Renal pelvis (tissue), 12 donors: ENCODE results near the gene IL18RAP. TPM values are rescaled to one million over a fixed set of nuclear protein-coding genes. Genes with fewer than 3 reads are reported as not detected.

Experiments
- DNase-seq: peaks from one replicate; pipeline ENCODE4 v3.0.0-alpha.2; 2013
- long read RNA-seq, 16 experiments: transcript quantifications; one replicate each; lab custom pipeline, GENCODE V29; 2026
- polyA plus RNA-seq, 3 donors: library from polyadenylated mRNA; unstranded; fragments of 120-200 nt; gene quantifications; one replicate each; pipeline ENCODE4 v1.2.1, GENCODE V29; 2013; ENCODE audit not compliant: insufficient read length in 3 of 3

IL18RAP gene
- under 1 TPM; 0.17 to 0.68 (median 0.36) TPM for polyA plus RNA-seq
- long read RNA-seq, donor 1, result 0 reads
- long read RNA-seq, donor 2, result 0 reads
- long read RNA-seq, donor 3, result 0 reads
- long read RNA-seq, donor 4, result 0 reads
- long read RNA-seq, donor 5, result 0 reads
- long read RNA-seq, donor 6, result 0 reads
- long read RNA-seq, donor 7, result 0 reads
- long read RNA-seq, donor 8, result 0 reads
- long read RNA-seq, donor 9, result 0 reads
- long read RNA-seq, donor 10, result 0 reads
- long read RNA-seq, donor 11, result 0 reads
- long read RNA-seq, donor 12, result 0 reads
- long read RNA-seq, donor 13, result 0 reads
- long read RNA-seq, donor 14, result 0 reads
- long read RNA-seq, donor 15, result 0 reads
- long read RNA-seq, donor 16, result 0 reads

DNA sequence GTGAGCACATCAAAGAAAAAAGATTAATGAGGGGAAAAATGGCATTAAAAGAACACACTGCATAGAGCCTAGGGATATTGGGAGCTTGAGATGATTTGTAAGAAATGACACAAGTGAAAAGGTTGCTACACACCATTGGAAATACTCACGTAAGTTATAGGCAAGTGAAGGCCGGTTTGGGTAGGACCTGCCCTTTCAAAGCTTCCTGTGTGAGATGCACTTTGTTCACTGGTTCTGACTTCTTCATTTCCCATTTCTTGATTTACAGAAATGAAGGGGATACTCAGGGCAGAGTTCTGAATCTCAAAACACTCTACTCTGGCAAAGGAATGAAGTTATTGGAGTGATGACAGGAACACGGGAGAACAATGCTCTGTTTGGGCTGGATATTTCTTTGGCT lies at the start of gene IL18RAP:
IL18RAP (plus strand) TSS at position 251 of the 400 bp plus-strand sequence; CDS start at position 369, 118 bp downstream.
- no peak for DNase-seq

GRCh38 chr2:102376052-102376591 lies 46.8 kb upstream of the IL18RAP start:
- no peak for DNase-seq

DNA sequence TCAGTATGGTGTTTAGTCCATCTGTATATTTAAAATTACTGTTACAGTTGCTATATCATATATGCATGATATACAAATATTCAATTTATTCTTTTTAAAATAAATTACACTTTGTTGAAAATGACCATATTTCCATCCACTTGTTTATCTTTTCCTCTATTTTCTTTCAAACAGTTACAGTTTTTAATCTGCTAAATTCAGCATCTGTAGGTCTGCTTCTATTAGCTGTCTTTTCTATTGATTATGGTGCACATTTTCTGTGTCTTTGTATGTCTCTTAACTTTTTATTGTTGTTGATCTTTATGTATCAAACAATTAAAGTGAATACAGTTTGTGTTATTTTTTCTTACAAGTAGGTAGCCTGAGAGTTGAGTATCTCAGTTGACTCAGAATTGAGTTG lies 39.2 kb upstream of the IL18RAP start:
- no peak for DNase-seq

GRCh38 chr2:102385522-102385921 lies 37.4 kb upstream of the IL18RAP start:
- no peak for DNase-seq

- no peak for DNase-seq
Measured at GRCh38 chr2:102386004-102386403, 37.0 kb upstream of the IL18RAP start.

DNA sequence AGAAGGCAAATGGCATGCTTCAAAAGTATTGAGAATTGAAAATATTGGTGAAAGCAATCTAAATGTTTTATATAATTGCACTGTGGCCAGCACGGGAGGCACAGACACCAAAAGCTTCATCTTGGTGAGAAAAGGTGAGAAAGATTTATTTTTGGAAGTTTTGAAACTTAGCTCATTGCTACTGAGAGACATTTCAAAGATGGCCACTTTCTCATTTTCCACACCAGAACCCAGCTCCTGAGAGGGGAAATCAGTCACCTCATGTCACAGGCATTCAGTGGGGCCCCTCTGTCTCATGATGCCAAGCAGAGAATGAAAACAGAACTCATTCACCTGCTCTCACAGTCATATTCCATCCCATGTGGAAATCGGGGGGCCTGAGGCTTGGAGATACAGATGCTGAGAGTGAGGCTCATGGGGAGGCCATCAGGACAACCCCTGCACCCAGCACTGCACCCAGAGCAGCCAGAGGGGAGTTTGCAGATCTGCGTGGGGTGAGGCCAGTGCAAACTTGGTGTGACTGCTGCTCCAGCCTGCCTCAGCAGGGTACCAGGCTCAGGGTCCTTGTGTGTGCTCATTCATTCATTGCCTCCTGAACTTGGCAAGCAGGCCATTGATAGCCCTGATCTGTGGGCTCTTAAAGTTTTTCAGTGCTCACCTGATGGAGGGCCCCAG lies 36.0 kb upstream of the IL18RAP start:
- DNase-seq, result no peak

GRCh38 chr2:102387763-102388546 lies 35.0 kb upstream of the IL18RAP start:
- no peak for DNase-seq

GRCh38 chr2:102391565-102391964 lies 31.4 kb upstream of the IL18RAP start:
- no peak for DNase-seq

DNA sequence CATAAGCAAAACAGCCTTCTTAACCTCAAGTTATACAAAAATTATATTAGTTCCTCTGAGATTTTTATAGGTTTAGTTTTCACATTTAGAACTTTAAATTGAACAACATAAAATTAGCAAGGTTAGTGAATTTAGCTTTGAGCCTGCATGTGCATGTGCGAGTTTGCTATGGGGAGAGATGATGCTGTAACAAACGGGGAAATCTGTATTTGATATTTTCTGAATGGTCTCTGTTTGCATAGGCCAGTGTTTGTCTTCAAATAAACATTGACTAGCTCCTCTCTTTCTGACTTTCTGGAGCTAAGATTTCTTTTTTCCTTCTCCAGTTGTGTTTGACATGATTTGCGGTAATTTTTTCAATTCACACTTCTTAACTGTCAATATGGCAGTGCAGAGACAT lies 30.9 kb upstream of the IL18RAP start:
- DNase-seq, result no peak

- no peak for DNase-seq
Measured at GRCh38 chr2:102392942-102393341, 30.0 kb upstream of the IL18RAP start.

- DNase-seq, result no peak
Measured at GRCh38 chr2:102396012-102396411, 26.9 kb upstream of the IL18RAP start.

DNA sequence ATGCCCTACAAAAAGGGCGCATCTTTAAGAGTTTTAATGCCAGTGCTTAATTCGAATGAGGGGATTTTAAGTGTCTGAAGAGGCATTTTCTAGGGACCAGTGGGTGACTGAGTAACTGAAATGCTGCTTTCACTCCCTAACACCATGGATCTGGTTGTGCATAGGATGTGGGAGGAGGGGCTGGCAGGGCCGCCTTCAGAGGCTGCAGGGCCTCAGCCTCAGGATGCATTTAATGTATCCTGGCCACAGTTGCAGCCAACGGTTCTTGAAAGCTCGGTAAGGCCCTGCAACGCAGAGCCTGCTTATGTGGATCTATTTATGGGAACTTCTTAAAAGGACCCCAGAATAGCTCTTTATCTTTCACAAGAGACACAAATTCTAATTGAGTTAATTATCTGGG lies 25.8 kb upstream of the IL18RAP start:
- DNase-seq, result no peak

DNA sequence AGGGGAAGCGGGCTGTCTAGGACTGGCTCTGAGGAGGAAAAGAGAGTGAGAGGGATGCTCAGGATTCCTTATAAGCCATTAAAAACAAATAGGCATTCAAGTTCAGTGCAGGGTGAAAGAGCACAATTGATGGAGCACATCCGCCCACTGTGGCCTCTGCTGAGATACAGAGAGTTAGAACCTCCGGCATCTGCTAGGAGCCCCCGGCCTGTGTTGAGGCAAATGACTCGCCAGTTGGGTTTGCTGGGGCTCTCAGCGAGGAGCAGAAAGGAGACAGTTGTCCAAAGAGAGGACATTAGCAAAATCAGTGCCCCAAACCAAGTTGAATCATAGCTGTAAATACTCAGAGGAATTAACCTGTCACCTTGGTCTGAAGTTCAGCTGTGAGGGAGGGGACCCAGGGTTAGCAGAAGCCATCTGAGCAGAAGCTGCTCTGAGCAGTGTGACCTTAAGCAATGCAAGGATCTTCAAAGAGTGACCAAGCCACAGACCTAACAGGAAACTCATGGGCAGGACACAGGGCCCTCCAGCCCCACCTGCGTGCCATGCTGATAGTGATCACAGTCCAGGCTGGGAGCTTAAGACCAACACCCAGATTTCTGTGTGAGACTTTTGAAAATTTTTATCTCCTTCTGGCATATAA lies 23.3 kb upstream of the IL18RAP start:
- DNase-seq, result no peak

- no peak for DNase-seq
Measured at GRCh38 chr2:102401456-102401855, 21.5 kb upstream of the IL18RAP start.

DNA sequence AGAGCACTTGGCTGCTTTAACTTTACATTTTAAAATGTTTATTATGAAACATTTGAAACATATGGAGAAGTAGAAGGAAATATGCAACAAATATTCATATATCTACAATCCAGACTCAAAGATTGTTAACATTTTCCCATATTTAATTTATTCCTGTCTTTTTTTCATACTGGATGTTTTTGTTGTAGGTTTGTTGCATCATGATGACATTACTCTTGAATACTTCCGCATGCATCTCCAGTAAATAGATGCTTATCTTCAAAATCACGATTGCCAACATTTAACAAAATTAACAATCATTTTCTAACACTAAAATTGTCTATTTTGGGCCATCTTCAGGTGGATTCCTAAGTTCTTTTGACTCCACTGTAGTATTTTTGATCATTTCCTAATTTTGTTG lies 21.1 kb upstream of the IL18RAP start:
- DNase-seq, result no peak

- no peak for DNase-seq
Measured at GRCh38 chr2:102410952-102411351, 12.0 kb upstream of the IL18RAP start.

DNA sequence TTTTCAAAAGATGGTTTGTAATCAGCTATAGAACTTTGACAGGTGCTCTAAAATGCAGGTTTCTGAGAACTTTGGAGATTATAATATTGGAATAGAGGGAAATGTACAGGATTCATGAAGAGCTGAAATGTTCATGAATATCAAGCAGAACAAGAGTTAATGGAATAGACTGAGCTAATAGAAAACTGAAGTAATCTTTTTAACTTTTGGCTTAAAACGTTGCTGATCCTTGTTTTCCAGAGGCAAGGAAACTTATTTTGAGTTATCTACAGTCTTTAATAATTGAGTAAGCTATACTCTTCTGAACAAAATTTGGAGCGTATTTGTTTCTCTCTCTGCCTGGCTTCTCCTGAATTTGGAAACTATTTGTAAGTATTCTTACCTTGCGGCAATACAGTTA lies 10.8 kb upstream of the IL18RAP start:
- DNase-seq, result no peak

GRCh38 chr2:102417946-102418345 lies 5.0 kb upstream of the IL18RAP start:
- no peak for DNase-seq

GRCh38 chr2:102418421-102418961 lies 4.5 kb upstream of the IL18RAP start:
- no peak for DNase-seq

DNA sequence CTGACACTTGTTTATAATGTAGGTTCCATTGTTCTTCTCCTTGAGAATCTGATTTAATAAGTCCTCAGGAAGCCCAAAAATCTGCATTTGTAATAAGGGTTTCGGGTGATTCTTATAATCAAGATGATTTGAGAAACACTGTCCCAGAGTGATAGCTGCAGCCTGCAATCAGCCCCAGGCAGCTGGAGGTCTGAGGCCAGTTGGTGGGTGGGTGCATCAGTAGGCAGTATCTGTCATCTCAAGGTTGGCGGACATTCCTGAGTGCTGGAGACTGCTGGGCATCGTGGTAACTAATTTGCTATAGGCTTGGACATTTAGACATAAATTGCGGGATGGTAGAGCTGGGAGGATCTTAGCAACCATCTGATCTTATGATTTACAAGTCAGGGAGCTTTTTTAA lies 2.7 kb upstream of the IL18RAP start:
- DNase-seq, result no peak

DNA sequence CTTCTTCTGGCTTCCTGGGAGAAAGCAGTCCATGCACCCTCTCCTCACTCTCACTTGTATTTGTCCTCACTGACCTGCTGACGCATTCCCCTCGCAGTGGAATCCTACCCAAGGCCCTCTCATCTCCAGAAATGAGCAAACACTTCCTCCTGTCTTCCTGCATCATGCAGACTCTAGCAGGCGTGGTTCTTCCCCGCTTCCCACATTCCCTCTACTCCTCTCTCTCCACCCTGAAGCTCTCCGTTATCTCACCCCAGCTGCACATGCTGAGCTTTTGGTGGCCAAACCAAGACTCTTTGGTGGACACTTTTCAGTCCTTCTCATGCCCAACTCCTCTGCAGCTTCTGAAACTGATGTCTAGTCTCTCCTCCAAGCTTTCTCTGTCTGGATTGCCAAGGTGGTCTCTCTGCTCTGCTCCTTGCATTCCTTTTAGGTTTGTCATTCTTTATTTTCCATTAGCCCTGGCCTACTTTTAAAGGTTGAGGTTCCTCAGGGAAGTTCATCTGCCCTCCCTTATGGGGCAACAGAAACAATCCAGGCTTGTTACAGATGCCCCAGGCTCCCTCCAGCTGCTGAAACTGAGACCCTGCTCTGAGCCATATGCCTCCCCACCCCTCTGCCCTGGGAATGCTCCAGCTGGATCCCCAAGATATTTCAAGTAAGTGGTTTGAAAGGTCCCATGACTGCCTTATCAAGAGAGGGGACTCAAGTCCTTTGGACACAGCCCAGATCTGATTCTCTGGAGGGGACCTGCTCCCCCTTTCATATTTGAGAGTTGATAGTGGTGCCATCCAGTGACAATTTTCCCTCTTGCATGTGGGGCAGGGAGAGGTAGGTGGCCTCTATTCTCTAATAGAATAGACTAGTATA lies 835 bp upstream of the IL18RAP start:
- no peak for DNase-seq
